Measurements from ENCODE around the gene AP2A2.

AP2A2 gene

DNA sequence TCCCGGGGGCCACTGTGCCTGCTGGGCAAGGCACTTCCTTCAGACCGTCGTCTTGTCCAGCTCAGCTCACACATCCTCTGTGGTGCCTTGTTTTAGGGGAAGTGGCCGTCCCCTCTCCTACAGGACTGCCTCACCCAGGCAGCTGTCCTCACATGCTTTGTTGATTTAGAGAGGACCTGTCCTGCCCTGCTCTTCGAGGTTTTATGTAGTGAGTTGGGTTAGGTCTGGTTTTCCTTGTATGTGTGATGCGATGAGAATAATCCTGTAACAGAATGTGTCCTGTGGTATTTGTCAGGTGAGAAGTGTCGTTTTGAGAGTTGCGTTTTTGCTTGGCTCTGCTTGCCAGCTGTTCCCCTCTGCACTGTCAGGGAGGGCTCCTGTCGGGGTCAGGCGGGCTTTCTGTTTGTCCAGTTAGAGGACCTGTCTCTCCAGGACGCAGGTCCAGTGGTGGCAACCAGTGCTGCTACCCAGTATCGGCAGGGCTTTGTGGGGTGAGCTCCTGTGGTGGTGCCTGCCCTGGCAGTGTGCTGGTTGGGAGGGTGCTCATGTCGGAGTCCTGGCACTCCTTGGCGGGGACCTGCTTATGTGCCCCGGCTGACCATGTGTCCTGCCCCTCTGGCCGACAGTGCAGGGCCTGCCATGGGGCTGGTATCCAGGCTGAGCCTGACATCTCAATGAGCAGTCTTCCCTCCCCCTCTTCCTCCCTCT, 69.5 kb downstream of the AP2A2 start:
- DNase-seq = no peak

DNA sequence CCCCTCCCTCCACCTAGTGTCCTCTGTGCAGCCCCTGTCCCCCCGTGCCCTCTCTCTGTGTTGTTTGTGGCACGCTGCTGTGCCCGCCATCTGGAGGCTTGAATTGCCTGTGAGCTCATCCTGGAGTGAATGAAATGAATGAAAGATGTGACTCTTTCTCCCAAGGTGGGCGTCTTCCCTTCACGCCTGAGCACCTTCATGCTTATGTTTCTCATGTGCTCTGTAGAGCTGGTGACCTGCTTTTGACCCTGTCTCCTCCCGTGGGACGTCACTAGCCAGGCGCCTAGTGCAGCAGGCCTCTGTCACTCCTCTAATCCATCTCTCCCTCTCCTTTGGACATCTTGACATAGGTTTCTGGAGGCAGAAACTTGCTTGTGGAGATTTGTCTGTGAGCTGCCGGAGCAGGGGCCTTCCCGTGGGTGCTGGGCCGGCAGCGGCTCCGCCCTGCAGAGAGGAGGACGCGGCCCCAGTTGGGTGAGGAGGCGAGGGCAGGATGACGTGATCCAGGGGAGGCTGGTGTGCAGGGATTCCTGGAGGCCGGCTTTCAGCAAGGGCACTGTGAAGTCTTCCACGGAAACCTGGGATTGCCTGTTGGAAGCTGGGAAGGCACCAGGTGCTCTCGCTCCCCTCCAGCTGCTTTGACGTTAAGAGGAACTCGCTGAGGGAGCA, 70.2 kb downstream of the AP2A2 start:
- DNase-seq = peak in 2 of 58 donors; percentile 19 to 29

DNA sequence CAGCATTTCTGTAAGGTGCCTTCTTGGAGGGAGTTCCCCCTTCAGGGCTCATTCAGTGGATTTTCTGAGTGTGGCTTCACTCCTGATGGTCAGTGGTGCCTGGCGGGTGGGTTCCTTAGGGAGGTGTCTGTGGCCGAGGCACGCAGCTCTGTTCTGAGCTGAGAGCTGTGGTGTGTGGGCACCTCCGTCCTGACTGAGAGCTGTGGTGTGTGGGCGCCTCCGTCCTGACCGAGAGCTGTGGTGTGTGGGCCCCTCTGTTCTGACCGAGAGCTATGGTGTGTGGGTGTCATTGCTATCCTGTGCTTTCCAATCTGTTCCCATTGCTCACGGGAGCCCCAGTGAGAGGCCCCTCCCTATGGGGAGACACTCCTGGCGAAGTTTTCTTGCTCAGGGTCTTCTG, 71.0 kb downstream of the AP2A2 start:
- DNase-seq = peak in 15 of 58 donors; percentile 15 to 61 (median 33)

DNA sequence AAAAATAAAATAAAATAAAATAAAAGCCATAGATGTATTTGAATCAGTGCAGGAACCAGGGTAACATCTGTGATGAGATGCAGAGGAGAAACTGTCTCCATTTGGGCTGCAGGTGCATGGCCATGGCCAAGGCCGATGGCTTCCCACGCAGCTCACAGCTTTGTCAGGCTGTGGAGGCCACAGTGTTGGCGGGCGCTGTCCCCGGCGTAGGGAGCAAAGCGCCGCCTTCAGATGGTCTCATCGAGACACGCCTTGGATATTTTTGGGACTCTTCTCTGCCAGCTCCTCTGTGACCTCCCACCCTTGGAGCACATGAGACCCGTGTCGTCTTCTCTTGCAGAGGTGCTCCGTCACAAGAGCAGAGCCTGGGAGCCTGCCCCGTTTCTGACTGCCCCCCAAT, 72.2 kb downstream of the AP2A2 start:
- DNase-seq = peak in 1 of 58 donors; percentile 32

DNA sequence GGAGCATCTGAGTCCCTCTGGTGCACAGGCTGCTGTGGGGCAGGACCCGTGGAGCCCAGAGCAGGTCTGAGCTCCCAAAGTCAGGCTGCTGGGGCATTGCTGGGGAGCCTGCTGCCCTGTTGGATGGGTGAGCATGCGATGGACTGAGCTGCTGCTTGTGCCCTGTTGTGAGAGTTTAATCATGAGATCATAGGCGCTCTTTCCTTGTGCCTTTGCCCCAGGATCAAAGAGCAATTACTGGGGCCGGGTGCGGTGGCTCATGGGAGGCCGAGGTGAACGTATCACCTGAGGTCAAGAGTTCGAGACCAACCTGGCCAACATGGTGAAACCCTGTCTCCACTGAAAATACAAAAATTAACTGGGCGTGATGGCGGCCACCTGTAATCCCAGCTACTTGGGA, 73.3 kb downstream of the AP2A2 start:
- no peak for DNase-seq

DNA sequence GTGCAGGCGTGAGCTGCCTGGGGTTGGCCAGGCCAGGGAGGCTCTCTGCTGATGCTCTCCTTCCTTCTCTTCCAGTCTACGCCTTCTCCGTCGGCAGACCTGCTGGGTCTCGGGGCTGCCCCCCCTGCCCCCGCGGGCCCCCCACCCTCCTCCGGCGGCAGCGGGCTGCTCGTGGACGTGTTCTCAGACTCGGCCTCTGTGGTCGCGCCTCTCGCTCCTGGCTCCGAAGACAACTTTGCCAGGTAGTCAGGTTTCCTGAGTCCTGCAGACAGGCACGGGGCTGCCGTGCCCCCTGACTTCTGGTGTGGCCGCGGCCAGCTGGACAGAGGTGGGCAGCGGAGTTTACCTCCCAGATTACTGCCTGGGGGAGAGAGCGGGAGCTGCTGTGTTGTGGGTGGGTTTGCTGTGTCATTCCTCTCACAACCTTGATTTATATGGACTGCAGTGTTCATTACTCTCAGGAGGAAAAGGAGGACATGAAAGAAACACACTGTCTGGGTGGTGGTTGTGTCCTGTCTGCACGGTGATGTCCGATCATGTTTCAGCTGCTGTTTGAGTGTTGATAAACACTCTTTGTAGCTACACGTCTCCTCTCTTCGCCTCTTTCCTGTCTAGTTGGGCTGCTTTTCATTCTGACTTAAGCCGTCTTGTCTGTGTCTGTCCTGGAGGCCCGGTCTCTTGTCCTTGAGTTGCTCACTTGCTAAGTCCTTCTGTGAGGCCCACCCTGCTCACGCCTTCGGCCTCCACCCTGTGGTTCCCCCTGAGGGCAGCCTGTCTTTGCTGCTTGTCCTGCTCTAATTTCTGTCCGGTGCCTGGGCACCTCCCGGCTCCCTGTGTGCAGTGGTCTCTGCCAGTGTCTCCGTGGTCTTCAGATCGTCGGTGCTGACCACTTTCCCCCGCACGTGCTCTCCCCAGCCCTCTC, 74.9 kb downstream of the AP2A2 start:
- DNase-seq = no peak

DNA sequence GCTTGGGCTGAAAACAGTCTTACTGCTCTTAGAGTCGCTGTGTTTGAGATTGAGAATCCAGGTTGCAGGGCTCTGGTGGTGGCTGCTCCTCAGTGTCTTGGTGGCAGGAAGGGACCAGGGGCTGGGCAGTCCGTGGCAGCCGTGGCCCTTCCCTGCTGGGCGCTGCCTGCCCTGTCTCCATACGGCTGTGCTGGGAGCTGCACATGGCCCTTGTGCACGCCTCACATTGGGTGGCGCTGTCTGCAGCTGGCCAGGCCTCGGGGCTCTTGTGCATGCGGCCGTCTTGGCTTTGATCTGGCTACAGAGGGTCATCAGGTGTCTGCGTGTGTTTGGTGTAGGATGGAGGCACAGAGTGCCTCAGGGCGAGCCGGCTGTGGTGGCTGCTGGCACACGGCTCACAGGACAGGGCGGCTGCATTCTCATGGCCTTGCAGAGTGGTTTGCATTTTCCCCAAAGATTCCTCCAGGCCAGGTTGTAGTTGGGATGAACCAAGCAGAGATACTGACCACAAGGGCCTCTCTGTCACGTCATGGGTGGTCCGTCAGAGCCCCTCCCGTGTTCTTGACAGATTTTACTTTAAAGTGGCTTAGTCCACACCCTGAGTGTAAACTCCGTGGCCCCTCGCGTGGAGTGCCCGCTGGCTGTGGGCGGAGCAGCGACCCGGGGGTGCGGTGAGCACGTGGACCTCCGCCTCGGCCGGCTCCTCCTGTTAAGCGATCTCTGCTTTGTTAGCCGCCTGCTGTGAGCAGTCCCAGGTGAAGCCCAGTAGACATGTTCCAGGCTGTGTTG, 76.1 kb downstream of the AP2A2 start:
- DNase-seq = no peak

DNA sequence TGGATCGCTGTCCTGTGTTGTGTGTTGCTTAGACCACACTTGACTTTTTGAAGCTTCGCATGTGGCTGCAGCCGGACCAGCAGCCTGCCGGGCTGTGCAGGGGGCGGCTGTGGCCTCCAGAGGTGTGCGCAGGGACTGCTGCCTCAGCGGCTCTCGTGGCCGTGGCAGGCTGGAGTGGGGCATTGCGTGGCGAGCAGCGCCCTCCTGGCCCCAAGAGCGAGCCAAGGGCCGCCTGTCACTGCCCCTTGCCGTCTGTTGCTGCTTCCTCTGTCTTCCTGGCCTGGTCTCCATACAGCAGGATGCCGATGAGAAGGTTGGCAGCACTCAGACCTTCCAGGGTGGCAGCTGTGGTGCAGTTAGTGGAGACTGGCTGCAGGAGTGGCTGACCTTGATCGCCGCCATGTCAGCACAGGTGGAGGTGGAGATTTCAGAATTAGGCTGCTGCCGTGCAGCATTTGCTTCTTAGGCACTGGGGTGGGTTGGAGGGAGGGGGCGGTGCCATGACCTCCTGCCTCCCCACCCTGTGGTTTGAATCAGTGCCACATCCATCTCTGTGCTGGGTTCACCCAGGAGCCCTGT, 76.8 kb downstream of the AP2A2 start:
- no peak for DNase-seq

DNA sequence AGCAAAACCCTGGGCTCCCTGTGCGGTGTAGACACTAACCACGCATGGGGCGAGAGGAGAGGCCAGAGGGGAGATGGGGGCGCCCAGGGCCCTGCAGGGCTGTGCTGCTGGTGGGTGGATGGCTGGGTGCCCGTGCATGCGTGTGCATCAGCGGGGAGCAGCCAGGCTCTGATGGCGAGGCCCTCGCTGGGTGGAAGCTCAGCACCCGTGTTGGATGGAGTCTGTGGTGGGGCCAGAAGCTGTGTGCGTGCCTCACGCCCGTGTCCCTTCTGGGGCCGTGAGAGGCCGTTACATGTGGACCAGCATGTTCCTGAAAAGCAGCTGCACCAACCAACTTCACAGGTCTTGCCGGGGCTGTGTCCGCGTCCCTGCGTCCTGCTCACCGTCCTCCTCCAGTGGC, 77.5 kb downstream of the AP2A2 start:
- DNase-seq = no peak

DNA sequence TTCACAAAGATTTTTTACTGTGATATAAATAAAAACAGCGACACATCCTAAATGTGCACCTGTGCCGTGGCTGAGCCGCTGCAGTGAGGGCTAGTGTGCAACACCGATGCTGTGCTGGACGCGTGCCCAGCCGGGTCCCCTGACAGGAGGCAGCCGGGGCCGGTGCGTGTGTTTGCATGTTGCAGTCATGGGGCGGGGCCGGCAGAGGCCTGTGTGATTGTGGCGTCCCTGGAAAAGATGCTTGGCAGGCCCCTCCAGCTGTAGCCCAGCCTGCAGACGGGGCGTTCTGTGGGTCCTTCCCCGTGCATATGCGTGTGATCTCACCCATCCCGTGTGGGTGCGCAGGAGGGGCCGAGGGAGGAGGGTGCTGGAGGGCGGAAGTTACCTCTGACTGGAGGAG, 80.3 kb downstream of the AP2A2 start:
- DNase-seq = peak in 5 of 58 donors; percentile 12 to 30 (median 21)

DNA sequence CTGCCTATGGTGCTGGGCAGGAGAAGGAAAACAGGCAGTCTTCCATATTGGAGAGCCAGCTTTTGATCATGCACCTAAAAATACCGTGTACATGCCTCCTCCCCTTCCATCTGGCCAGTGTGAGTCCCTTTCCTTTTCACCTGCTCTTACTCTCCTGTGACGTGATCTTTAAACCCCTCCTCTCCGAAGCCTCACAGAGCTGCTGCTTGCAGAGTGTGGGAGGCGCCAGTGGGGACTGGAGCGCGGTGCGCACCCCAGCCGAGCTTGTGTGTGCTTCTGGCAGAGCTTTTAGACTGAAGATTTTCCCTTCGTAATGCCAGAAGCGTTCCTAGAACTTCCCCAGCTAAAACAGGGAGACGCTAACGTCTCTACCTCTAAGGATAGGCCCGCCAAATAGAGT, 81.1 kb downstream of the AP2A2 start:
- peak in 36 of 58 donors; percentile 6 to 86 (median 46) for DNase-seq

DNA sequence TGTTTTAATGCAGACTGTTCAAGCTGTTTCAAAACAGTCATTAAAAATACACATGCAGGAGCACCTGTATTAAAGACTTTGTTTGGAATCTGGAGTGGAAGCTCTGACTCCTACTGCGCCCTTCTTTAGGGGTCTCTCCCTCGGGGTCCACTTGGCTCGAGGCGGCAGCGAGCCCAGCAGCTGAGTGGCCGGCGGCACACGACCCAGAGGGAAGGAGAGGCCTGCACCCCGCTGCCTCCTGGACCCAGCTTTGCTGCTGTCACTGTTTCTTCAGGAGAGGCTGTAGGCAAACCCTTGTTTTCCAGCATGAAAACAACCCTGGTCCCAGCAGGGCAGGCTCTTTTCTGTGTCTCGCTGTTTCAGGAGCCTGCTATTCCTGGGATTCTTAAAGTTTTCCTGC, 81.6 kb downstream of the AP2A2 start:
- DNase-seq = no peak

DNA sequence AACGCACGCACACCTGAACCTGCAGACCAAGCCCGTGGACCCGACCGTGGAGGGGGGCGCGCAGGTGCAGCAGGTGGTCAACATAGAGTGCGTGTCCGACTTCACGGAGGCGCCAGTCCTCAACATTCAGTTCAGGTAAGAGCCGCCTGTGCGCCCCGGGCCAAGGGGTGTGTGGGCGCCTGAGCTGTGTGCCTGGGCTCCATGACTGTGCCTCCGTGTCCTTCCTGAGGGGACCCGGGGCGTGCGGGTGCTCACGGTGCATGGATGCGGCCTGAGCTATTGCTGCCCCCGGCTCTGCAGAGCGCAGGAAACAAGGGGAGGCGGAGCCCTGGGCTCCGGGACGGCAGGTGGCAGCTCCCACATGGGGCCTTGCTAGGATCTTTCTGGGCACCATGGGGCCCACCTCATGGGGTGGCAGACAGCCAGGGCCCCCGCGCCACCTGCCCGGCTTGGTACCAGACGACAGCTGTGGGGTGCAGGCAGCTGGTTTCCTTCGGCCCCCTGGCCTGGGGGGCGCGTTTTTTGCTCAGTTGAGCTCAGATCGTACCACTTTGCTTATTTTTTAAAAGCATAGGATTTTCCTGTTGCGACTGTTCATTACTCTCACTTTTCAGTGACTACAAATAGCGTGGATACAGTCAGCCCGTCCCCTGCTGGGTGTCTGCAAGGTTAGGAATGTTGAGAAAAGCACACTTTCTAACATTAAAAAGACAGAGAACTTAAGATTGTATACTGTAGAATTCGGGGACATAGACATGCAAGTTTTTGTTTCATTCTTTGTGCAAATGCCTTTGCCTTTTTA, 82.5 kb downstream of the AP2A2 start:
- no peak for DNase-seq

DNA sequence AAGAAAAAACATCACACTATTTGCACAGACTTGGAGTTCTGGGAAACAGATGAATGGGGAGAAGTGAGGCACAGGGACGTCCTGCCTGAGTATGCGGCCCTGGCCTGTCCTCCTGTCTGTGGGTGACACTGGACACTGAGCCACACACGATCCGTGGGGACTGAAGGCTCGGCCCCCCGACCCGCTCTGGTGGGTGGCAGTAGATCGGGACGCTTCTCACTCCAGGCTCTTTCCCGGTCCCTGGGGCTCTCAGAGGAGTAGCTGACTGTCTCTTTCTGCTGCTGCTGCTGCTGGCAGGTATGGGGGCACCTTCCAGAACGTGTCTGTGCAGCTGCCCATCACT, 83.1 kb downstream of the AP2A2 start:
- no peak for DNase-seq

DNA sequence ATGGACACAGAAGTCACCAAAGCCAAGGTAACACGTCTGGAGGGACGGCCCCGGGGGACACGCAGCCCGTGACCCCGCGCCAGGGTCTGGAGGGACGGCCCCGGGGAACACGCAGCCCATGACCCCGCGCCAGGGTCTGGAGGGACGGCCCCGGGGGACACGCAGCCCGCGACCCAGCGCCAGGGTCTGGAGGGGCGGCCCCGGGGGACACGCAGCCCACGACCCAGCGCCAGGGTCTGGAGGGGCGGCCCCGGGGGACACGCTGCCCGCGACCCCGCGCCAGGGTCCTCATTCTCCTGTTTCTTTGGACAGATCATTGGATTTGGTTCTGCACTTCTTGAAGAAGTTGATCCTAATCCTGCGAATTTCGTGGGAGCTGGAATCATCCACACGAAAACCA, 83.7 kb downstream of the AP2A2 start:
- no peak for DNase-seq

DNA sequence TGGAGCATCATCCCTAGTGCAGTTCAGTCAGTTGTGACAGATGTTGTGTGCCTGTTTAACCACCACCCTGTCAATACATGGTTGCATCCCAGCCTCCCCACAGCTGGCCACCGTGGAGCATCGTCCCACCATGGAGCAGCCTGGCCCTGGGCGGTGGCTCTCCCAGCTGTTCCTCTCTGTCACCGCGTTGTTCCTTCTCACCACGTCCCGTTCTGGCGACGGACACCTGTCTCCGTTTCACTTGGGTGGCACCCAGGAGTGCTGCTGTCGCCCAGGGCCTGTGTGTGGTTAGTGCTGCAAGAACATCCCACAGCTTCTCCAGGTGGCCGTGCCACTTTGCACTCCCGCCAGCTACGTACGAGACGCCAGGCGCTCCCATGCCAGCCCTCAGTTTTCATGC, 84.3 kb downstream of the AP2A2 start:
- DNase-seq = no peak

DNA sequence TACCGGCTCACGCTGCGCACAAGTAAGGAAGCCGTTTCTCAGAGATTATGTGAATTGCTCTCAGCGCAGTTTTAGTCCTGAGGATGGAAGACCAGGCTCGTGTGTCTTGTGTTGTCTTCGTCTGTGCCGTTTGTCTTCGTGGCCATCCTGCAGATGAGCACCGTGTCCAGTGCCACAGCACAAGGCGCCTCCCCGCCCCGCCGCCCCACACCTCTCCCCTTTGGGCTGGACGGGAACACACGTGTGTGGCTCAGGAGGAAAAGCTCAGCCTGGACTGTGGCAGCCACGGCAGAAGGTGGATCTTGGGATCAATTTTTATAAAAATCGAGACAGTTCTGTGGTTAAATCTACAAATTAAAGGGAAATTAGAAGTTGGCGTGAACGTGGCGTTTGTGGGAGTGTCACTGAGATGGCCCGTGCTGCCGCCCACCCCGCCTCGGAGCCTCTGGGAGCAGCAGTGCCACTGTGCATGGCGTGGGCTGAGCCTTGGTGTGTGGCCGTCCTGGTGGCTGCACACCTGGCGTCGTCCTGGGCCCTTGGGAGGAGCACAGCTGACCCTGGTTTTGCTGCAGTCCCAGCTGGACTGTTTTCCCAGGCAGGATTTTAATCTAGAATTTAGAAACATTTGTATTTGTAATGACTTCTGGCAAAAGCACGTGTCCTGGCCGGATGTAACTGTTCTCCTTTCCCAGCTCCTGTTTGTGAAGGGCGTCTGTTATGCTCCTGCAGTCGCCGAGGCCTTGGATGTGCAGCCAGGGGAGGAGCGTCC, 85.1 kb downstream of the AP2A2 start:
- no peak for DNase-seq

DNA sequence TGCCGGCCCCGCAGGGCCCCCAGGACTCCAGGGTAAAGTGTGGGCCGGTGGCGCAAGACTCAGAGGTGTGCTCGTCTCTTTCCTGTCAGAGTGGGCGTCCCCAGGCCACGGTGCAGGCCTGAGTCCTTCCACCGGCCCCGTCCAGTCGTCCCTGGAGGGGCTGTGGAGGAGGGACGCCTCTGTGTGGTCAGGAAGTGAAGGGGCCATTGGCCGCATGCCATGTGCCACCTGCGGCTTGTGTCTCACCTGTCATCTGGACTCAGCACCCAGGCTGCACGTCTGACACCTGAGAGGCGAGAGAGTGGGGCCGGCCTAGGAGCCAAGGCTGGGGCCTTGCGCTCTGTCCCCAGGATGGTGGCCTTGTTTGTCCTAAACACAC, 85.6 kb downstream of the AP2A2 start:
- no peak for DNase-seq

DNA sequence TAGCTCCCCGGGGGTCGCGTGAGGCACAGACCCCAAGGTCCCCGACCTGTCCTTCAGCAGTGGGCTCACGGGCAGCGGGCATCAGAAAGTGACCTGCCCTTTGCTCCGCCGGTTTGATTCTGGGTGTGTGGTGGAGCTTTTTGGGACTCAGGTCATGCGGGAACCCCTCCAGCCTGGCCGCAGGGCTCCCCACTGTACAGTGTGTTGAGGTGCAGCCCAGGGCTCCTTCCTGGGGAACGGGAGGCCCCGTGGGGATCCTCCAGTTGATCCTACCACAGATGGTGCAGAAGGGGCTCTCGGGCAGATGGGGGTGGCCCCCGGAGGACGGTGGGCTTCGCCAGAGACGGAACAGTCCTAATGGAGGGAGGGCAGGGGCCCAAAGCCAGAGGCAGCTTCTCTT, 86.6 kb downstream of the AP2A2 start:
- no peak for DNase-seq

Measured in anterior cingulate cortex (tissue), 58 donors.